Measurements from ENCODE around the gene ITM2C.

- TF ChIP-seq CTCF (optimal IDR thresholded peaks at IDR 0.05 in 1 of 3, IDR thresholded peaks at IDR 0.05 in 1 of 3, conservative IDR thresholded peaks at IDR 0.05 in 1 of 3; ENCODE audit: extremely low read depth in 1 of 3, insufficient read depth in 2 of 3, low read length in 3 of 3) (no peak), EZH2 (IDR thresholded peaks at IDR 0.05; ENCODE audit: low read length) (no peak)
Measured at GRCh38 chr2:230840301-230840700, 24.4 kb upstream of the ITM2C start.
